NT2/D1 (cell line): ENCODE measurements around the gene KCTD11.

Experiments used
- SUZ12 ChIP-seq: IDR thresholded peaks from 2 replicates; pipeline ENCODE4 v1.6.1; 2011; ENCODE audit not compliant: insufficient read length, insufficient read depth; ENCODE audit errors: extremely low read depth
- YY1 ChIP-seq: IDR thresholded peaks from 2 replicates; pipeline ENCODE4 v1.6.1; 2011; ENCODE audit not compliant: insufficient read length, insufficient read depth
- ZNF274 ChIP-seq: IDR thresholded peaks from 2 replicates; pipeline ENCODE4 v1.6.1; 2011; ENCODE audit warnings: mild to moderate bottlenecking, low read depth, low read length

GRCh38 chr17:7355053-7355452, 3.1 kb downstream of the KCTD11 start, which contains the start of gene TMEM95:
- TF ChIP-seq YY1 = no peak
- TF ChIP-seq SUZ12 = no peak
- TF ChIP-seq ZNF274 = no peak
